HG03558 (cell line): ENCODE results near the gene DLAT.
A peak's percentile ranks its signal among the peaks of the same experiment; 100 is the strongest.
"Not testable (repeated sequence)": the region's sequence is repeated elsewhere in the genome, so short reads cannot be mapped to it uniquely, and the experiment has no call there.

Experiments
- ATAC-seq: cut with Tn5 transposase; IDR thresholded peaks from one replicate; pipeline ENCODE4 v1.9.1; 2021; ENCODE audit warnings: moderate number of reproducible peaks; ENCODE audit not compliant: unreplicated experiment; ENCODE audit errors: extremely low read depth

DLAT gene

DNA sequence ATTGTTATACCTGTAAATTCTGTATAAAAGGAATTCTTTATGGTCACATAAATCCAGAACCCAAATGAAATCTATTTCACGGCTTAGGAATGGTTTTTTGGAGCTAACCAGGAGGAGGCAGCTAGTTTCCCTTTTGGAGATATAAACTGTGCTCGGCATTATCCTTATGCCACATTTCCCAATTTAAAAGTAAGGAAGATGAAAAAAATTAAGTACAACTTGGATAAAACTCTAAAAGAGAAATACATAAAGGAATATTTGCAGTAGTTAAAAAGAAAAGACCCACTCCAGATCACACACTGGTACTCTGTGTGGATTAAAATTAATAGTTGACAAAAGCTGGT, 17.7 kb downstream of the DLAT start:
- ATAC-seq: no peak

DNA sequence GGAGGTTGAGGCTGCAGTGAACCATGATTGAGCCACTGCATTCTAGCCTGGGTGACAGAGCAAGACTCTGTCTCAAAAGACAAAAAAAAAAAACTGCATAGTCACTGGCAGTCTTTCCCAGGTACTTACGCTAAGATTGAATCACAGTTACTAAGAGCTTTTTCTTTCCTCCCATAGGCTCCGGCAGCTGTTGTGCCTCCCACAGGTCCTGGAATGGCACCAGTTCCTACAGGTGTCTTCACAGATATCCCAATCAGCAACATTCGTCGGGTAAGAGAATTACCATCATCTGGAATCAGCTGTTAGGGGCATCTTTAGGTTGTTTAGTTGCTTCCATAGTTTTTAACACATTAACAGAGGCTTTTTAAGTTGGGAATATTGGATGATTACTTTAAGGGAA, 19.8 kb downstream of the DLAT start:
- ATAC-seq: no peak

GRCh38 chr11:112046647-112047046, 21.4 kb downstream of the DLAT start:
- not testable (repeated sequence) for ATAC-seq

GRCh38 chr11:112048256-112048655, 23.0 kb downstream of the DLAT start:
- ATAC-seq: not testable (repeated sequence)

- no peak for ATAC-seq
Observed at GRCh38 chr11:112049777-112050176, 24.6 kb downstream of the DLAT start.

- ATAC-seq: peak; percentile 54
Observed at GRCh38 chr11:112050721-112051120, 25.5 kb downstream of the DLAT start.

GRCh38 chr11:112051768-112052167, 26.6 kb downstream of the DLAT start:
- no peak for ATAC-seq

DNA sequence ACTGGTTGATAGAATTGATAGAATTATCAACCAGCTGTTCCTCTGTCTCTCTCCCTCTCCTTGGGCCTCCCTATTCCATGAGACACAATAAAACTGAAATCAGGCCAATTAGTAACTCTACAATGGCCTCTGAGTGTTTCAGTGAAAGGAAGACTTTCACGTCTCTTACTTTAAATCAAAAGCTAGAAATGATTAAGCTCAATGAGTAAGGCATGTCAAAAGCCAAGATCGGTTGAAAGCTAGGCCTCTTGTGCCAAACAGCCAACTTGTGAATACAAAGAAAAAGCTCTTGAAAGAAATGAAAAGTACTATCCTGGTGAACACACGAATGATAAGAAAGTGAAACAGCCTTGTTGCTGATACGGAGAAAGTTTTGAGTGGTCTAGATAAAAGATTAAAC, 32.0 kb downstream of the DLAT start:
- ATAC-seq: no peak

DNA sequence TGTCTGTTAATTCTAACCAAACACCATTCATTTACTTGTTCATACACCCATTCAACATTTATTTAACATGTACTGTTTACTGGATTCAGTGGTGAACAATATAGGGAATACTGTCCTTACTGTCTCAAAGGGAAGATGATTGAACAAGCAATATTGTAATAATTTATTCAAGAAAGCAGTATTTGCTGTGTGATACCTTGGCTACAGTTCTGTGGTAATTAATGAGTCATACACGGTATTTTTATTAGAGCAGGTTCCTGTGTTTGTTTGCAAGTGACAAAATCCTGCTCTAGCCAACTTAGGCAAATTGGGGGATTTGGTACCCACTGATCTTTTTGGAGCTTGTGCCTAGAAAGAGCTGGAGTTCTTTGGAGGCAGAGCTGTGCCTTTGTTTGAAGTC, 32.9 kb downstream of the DLAT start:
- no peak for ATAC-seq

DNA sequence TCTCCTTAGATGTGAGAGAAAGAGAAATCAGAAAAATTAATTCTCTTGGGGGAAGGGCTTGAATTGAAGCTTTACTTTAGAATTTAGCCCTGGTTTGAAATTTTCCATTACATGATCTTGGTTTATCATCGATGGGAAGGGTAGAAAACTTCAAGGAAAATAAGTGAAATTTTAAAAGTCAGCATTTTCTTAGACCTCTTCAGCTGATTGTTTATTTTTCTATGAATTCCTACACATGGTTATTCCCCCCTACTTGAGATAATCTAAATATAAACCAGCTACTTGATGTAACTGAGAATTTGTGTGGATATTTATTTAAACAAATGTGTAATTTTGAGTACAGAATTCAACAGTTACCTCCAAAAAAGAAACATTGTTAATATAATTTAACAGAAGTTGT, 37.7 kb downstream of the DLAT start:
- ATAC-seq: no peak

DNA sequence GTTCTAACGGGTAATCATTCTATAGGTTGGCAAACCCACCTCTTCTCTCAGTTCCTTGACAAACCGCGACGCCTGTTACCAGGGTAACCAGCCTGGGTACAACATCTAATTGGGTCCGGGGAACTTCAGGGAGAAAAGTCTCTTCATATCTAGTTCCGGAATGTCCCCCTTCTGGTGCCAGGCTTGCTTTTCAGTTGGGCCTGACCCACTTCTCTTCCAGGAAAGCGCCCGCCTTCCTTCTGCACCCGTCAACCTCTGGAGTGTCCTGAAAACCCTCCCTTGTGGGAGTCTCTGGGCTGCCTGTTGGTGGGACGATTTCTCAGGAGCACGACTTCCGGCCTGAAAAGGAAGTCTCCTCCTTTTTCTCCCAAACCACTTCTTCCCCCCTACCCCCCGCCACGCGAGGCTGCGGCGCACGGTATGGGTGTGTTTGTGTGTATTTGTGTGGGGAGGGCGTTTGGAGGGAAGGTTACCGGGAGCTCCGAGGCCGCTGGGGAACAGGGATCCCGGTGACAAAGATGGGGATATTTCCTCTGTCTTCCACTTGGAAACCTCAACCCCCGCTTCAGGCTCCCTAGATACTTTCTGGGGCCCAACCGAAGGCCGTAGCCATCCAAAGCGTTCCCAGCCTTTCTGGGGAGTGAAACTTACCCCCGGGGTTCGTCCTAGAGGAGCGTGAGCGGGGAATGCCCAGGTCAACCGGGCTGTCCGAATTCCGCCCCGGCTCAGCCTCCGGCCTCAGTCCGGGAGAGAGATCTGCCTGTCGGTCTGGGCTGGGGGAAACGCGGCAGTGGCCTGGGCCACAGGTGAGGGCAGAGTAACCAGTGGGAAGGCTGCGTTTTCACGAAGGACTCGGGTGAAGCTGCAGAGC, 49.0 kb downstream of the DLAT start, which contains the start of the genes NKAPD1 and PIH1D2:
Gene NKAPD1, plus strand, starts transcription at position 359 of the 871 bp plus-strand sequence. CDS start 1,276 bp downstream, outside the sequence.
Gene PIH1D2, minus strand, starts transcription at position 77 of the 871 bp plus-strand sequence. CDS start 843 bp downstream, outside the sequence.
- ATAC-seq: peak; percentile 58

DNA sequence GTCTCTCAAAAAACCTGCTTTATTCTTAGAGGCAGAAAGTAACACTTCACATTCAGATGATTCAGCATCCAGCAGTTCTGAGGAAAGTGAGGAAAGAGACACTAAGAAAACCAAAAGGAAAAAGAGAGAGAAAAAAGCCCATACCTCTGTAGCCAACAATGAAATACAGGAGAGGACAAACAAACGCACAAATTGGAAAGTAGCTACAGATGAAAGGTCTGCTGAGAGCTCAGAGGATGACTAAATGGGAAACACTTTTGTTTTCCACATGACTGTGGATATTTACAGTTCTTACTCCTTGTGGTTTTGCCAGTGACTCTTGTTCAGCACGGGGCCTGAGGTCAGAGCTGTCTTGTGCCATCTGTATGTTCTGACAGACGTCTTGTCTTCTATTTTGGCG, 57.5 kb downstream of the DLAT start:
- no peak for ATAC-seq

GRCh38 chr11:112085822-112086421, 60.7 kb downstream of the DLAT start:
- ATAC-seq: no peak

- peak; percentile 58 for ATAC-seq
Observed at GRCh38 chr11:112086422-112087191, 61.4 kb downstream of the DLAT start, which contains the start of the genes SDHD and TIMM8B. Gene SDHD (plus strand): TSS chr11:112086873. CDS start chr11:112086908, 35 bp downstream. Gene TIMM8B (minus strand): TSS chr11:112086756. CDS start chr11:112086723, 33 bp downstream.

DNA sequence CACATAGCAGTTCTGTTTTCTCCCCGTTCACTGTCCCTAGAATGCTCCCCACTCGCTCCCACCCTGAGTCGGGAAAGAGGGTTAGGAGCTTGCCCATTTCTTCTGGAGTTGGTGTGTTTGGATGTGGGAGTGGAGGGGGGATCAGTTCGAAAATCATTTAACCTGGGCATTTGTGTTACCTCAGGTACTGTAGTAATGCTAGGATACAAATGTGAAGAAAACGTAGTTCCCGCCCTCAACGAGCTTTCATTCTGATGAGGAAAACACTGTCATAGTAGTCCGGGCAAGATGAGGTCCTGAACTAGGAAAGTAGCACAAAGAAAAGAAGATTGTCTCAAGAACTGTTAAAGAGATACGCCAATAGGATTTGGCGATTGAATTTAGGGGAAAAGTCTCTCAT, 62.0 kb downstream of the DLAT start:
- no peak for ATAC-seq

- not testable (repeated sequence) for ATAC-seq
Observed at GRCh38 chr11:112095302-112095701, 70.1 kb downstream of the DLAT start.

DNA sequence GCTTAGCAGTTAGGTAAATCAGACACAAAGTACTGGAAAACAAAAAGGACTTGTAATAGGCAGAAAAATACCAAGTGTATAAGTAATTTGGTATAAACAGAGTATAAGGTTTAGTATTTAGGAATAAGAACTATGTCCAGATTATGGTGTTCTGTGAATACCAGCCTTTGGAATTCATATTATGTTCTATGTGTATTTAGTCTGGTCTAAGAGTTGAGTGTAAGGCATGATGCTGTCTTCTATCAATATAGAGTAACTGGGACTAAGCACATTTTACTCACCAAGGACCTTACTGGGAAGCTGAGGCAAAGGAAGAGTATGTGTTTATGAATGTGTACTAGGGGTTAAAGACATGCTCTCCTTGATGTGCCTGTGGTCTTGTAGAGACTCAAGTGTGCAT, 71.0 kb downstream of the DLAT start:
- ATAC-seq: no peak

GRCh38 chr11:112097734-112098528, 72.7 kb downstream of the DLAT start:
- no peak for ATAC-seq

DNA sequence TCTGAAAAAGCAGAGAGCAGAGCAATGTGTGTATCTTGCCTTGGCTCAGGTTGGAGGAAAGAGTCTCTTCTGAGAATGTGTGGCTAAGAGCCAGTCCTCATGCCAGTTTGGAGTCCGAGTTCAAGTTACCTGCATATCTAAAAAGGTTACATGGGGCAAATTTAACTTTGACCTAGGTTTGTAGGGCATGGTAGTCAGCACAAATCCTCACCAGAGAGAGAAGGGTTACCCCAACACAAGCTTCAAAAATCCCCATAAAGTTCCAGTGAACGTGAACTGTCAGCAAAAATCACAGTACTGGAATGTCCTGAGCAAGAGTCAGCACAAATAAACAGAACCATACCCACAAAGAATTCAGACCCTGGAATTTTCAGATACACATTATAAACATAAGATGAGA, 75.3 kb downstream of the DLAT start:
- no peak for ATAC-seq

DNA sequence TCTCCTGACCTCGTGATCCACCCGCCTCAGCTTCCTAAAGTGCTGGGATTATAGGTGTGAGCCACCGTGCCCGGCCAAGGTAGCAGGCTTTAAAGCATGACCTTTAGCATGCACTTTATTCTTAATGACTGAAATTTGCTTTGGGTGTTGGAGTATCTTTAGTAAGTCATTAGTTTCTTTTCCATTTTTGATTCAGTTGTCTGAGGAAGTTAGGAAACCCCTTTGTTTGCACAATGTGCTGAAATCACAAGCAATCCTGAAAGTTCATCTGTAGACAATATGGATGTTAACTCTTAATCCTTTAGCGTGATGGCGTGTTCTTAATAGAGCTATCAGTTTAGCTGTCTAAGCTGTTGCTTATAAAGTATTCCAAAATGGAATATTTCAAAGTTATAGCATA, 78.2 kb downstream of the DLAT start:
- ATAC-seq: no peak
